GM12878 (cell line): ENCODE data around the gene AKT3. TPM values are rescaled to one million over a fixed set of nuclear protein-coding genes. Genes with fewer than 3 reads are reported as not detected.

Experiments
- ATAC-seq: fragments of 200-7000 bp; cut with Tn5 transposase; 3 replicates; pipeline ENCODE4 v1.9.1; 2020; ENCODE audit warnings: mild to moderate bottlenecking, moderate library complexity
- BruUV-seq: library from RNA; stranded (reverse); fragments of 400-500 nt; replicated peaks from 2 replicates; lab custom pipeline; 2021; lab: Mats Ljungman, UMichigan
- CTCF ChIA-PET: fragments of 300-600 bp; sonication (Branson Sonifier 250); formaldehyde crosslinking; extraction: SDS; loops from one replicate; lab custom pipeline; 2021; ENCODE audit warnings: inconsistent platforms; lab: Yijun Ruan, JAX
- POLR2A ChIA-PET: fragments of 350-600 bp; formaldehyde crosslinking; extraction: SDS; loops from one replicate; lab custom pipeline; 2021; ENCODE audit warnings: inconsistent platforms; lab: Charles Lee
- RAD21 ChIA-PET: fragments of 300-600 bp; sonication (Branson Sonifier 250); formaldehyde crosslinking; loops from one replicate; lab custom pipeline; 2023; ENCODE audit warnings: antibody characterized with exemption; ENCODE audit not compliant: unreplicated experiment; lab: Charles Lee
- SMC1A ChIA-PET: fragments of 300-600 bp; sonication (Branson Sonifier 250); formaldehyde crosslinking; loops from one replicate; lab custom pipeline; 2023; ENCODE audit not compliant: unreplicated experiment, uncharacterized antibody; lab: Charles Lee
- DNase-seq: peaks from one replicate; pipeline ENCODE4 v3.0.0-alpha.2; 2011; ENCODE audit warnings: low read depth, low spot score
- FAIRE-seq: peaks from 3 replicates; lab custom pipeline; 2011; peaks lifted over from hg19 to GRCh38; lab: Jason Lieb, UNC
- H2AFZ ChIP-seq: 2 replicates; pipeline ENCODE4 v1.6.0; 2011; ENCODE audit warnings: low read depth, low read length, control low read depth; ENCODE audit not compliant: control insufficient read depth
- H3K27ac ChIP-seq: 2 replicates; pipeline ENCODE4 v1.5.1; 2011; ENCODE audit warnings: control low read depth; ENCODE audit not compliant: control insufficient read depth, insufficient read depth
- H3K27me3 ChIP-seq, 2 experiments: replicated peaks in 1 of 2; 2 replicates each; pipeline versions ENCODE4 v1.6.0 to v1.6.1; 2011; ENCODE audit warnings: low read length in 1 of 2; ENCODE audit not compliant: control insufficient read depth in 2 of 2, insufficient read depth in 2 of 2
- H3K36me3 ChIP-seq, 2 experiments: 2 replicates each; pipeline ENCODE4 v1.5.1; 2011; ENCODE audit warnings: low read length in 1 of 2; ENCODE audit not compliant: control insufficient read depth in 2 of 2, insufficient read depth in 2 of 2
- H3K4me1 ChIP-seq: 2 replicates; pipeline ENCODE4 v1.6.1; 2011; ENCODE audit warnings: mild to moderate bottlenecking, low read length, moderate library complexity, mixed read lengths; ENCODE audit not compliant: control insufficient read depth, insufficient read depth
- H3K4me2 ChIP-seq: 2 replicates; pipeline ENCODE4 v1.6.0; 2011; ENCODE audit warnings: control low read depth; ENCODE audit not compliant: control insufficient read depth, insufficient read depth
- H3K4me3 ChIP-seq: fragments of 200-600 bp; sonication (generic); 2 replicates; pipeline ENCODE4 v1.5.1; 2016
- H3K79me2 ChIP-seq: 2 replicates; pipeline ENCODE4 v1.6.0; 2011; ENCODE audit warnings: low read length; ENCODE audit not compliant: control insufficient read depth, insufficient read depth
- H3K9ac ChIP-seq: 2 replicates; pipeline ENCODE4 v1.8.0; 2011; ENCODE audit warnings: low read length, control low read depth, mixed read lengths; ENCODE audit not compliant: control insufficient read depth, insufficient read depth
- H3K9me3 ChIP-seq: replicated peaks from 3 replicates; pipeline ENCODE4 v1.5.1; 2011; ENCODE audit warnings: mild to moderate bottlenecking, low read length; ENCODE audit not compliant: control insufficient read depth, insufficient read depth
- H4K20me1 ChIP-seq: 2 replicates; pipeline ENCODE4 v1.6.0; 2011; ENCODE audit not compliant: control insufficient read depth, insufficient read depth
- CEBPZ ChIP-seq: fragments of 150-350 bp; IDR thresholded peaks from 2 replicates; pipeline ENCODE4 v1.6.1; 2016; ENCODE audit warnings: low read depth, low read length
- MAX ChIP-seq: IDR thresholded peaks from 2 replicates; pipeline ENCODE4 v1.6.1; 2012; ENCODE audit warnings: low read depth, low read length, improper control_type of control experiment
- NRF1 ChIP-seq: conservative IDR thresholded peaks from 2 replicates; pipeline ENCODE4 v1.6.1; 2011; ENCODE audit warnings: mild to moderate bottlenecking, low read depth, low read length, improper control_type of control experiment
- POLR2AphosphoS2 ChIP-seq: IDR thresholded peaks from 2 replicates; pipeline ENCODE4 v1.6.1; 2011; ENCODE audit warnings: low read depth, mild to moderate bottlenecking, low read length, improper control_type of control experiment, moderate library complexity
- RELB ChIP-seq: fragments of 450-650 bp; IDR thresholded peaks from 2 replicates; pipeline ENCODE4 v1.6.1; 2017; ENCODE audit warnings: low read depth, mild to moderate bottlenecking, moderate library complexity
- RFX5 ChIP-seq: IDR thresholded peaks from 2 replicates; pipeline ENCODE4 v1.6.1; 2011; ENCODE audit warnings: low read depth, low read length, improper control_type of control experiment
- SKIL ChIP-seq: fragments of 450-650 bp; IDR thresholded peaks from 2 replicates; pipeline ENCODE4 v1.6.1; 2017; ENCODE audit warnings: mild to moderate bottlenecking, low read depth, inconsistent platforms; ENCODE audit not compliant: poor library complexity, severe bottlenecking
- ZNF274 ChIP-seq: IDR thresholded peaks from one replicate; pipeline ENCODE4 v1.8.0; 2011; ENCODE audit not compliant: insufficient read length, insufficient read depth
- ZNF687 ChIP-seq: fragments of 450-650 bp; IDR thresholded peaks from 2 replicates; pipeline ENCODE4 v1.6.1; 2017; ENCODE audit warnings: mild to moderate bottlenecking, moderate library complexity
- ZZZ3 ChIP-seq: IDR thresholded peaks from 2 replicates; pipeline ENCODE4 v1.6.1; 2011; ENCODE audit warnings: low read depth; ENCODE audit not compliant: control insufficient read depth, insufficient read length
- WGBS: methylation state at CpG from one replicate; pipeline ENCODE4 v1.1.6; 2016; ENCODE audit warnings: low lambda C conversion rate; ENCODE audit not compliant: insufficient replicate concordance, insufficient coverage; ENCODE audit errors: missing lambda C conversion rate; 5-methylcytosine and 5-hydroxymethylcytosine counted together
- in situ Hi-C: fragments of 300-500 bp; cut with MboI; formaldehyde crosslinking; loops from 9 replicates; pipeline ENCODE4 v1.14.3; 2018; ENCODE audit warnings: mixed read lengths
- intact Hi-C: fragments of 100-400 bp; cut with micrococcal nuclease; formaldehyde crosslinking; loops from one replicate; pipeline ENCODE4 v1.14.2; 2022; ENCODE audit not compliant: unreplicated experiment
- polyA plus RNA-seq, 11 experiments: library from polyadenylated mRNA; depleted of rRNA in 4 of 11; unstranded in 6 of 11; stranded (reverse) in 5 of 11; fragments of >200 nt; fragmentation: Nextera tagmentation in 4 of 11; fragmentation: Illumina TruSeq in 1 of 11; extraction: Ambion mirVana in 4 of 11; extraction: Trizol in 1 of 11; gene quantifications; 1 replicate in 1 of 11; 2 replicates in 10 of 11; pipeline versions ENCODE4 v1.2.1 to v1.2.3, GENCODE V29; 2011 to 2016; ENCODE audit warnings: inconsistent platforms in 2 of 11, missing spikeins in 2 of 11, low read depth in 1 of 11
- total RNA-seq, 4 experiments: library from RNA; depleted of rRNA in 3 of 4; stranded (reverse); fragments of >200 nt in 3 of 4; fragmentation: Illumina TruSeq in 1 of 4; extraction: Trizol in 1 of 4; gene quantifications; 2 replicates each; pipeline versions ENCODE4 v1.2.1 to v1.2.3, GENCODE V29; 2013 to 2021

Gene AKT3
- total and polyA plus RNA-seq, 10 of the 15 experiments (the other 5 are each of a cell fraction or from before 2014, with no cell fraction given): 0.03 to 0.56 (median 0.19) TPM

- Histone ChIP-seq H3K4me1 (no peaks in the 10 kb centered on the region), H2AFZ (no peak overlapping the region), H3K79me2 (no peaks in the 10 kb centered on the region), H3K9ac (no peak overlapping the region), H4K20me1 (no peaks in the 10 kb centered on the region), H3K4me3 (no peak overlapping the region), H3K27me3 (no peaks in the 10 kb centered on the region), H3K27ac (no peak overlapping the region), H3K36me3 (no peaks in the 10 kb centered on the region), H3K4me2 (no peak overlapping the region), H3K9me3 (no peaks in the 10 kb centered on the region)
- in situ Hi-C loops (no loop called here), intact Hi-C loops (no loop called here)
- FAIRE-seq: no peak
- no peak for ATAC-seq
- no peak for DNase-seq
- WGBS: over 99% methylated on average over 4 of the region's 4 CpGs
- SMC1A ChIA-PET: no interaction called here
- BruUV-seq: no TSS peak
- RAD21 ChIA-PET: no interaction called here
- CTCF ChIA-PET: no interaction called here
- POLR2A ChIA-PET: no interaction called here
- TF ChIP-seq MAX (no peak), RFX5 (no peak), RELB (no peak), POLR2AphosphoS2 (no peak), ZNF274 (no peak), CEBPZ (no peak), SKIL (no peak), ZNF687 (no peak), ZZZ3 (no peak), NRF1 (no peak)
Observed at GRCh38 chr1:243568793-243569192, 281.2 kb downstream of the AKT3 start.
